HG03432 (cell line): ENCODE data around the gene PKHD1.

Experiments
- ATAC-seq: cut with Tn5 transposase; IDR thresholded peaks from one replicate; pipeline ENCODE4 v1.9.1; 2021; ENCODE audit warnings: mild to moderate bottlenecking, moderate library complexity; ENCODE audit not compliant: unreplicated experiment

PKHD1 gene

GRCh38 chr6:51737580-51738360 is 349.6 kb downstream of the PKHD1 start:
- ATAC-seq: no peak

- no peak for ATAC-seq
Measured at GRCh38 chr6:51725155-51725554, 362.3 kb downstream of the PKHD1 start.

- no peak for ATAC-seq
Measured at GRCh38 chr6:51720327-51720726, 367.1 kb downstream of the PKHD1 start.

GRCh38 chr6:51719297-51719696 is 368.1 kb downstream of the PKHD1 start:
- no peak for ATAC-seq

GRCh38 chr6:51718533-51718932 is 368.9 kb downstream of the PKHD1 start:
- no peak for ATAC-seq

GRCh38 chr6:51717477-51717876 is 369.9 kb downstream of the PKHD1 start:
- ATAC-seq: no peak

- ATAC-seq: no peak
Measured at GRCh38 chr6:51711876-51712275, 375.5 kb downstream of the PKHD1 start.

- no peak for ATAC-seq
Measured at GRCh38 chr6:51706086-51706485, 381.3 kb downstream of the PKHD1 start.

- ATAC-seq: no peak
Measured at GRCh38 chr6:51704932-51705540, 382.4 kb downstream of the PKHD1 start.

GRCh38 chr6:51702851-51703250 is 384.6 kb downstream of the PKHD1 start:
- no peak for ATAC-seq

GRCh38 chr6:51684603-51685002 is 402.8 kb downstream of the PKHD1 start:
- no peak for ATAC-seq

- ATAC-seq: no peak
Measured at GRCh38 chr6:51684038-51684437, 403.4 kb downstream of the PKHD1 start.

GRCh38 chr6:51678905-51679620 is 408.4 kb downstream of the PKHD1 start:
- ATAC-seq: peak; percentile 90

GRCh38 chr6:51678274-51678673 is 409.1 kb downstream of the PKHD1 start:
- ATAC-seq: no peak

- no peak for ATAC-seq
Measured at GRCh38 chr6:51675922-51676275, 411.5 kb downstream of the PKHD1 start.

GRCh38 chr6:51675020-51675921 is 412.1 kb downstream of the PKHD1 start:
- no peak for ATAC-seq

- no peak for ATAC-seq
Measured at GRCh38 chr6:51663525-51663924, 423.9 kb downstream of the PKHD1 start.

GRCh38 chr6:51660767-51661166 is 426.6 kb downstream of the PKHD1 start:
- ATAC-seq: no peak

- no peak for ATAC-seq
Measured at GRCh38 chr6:51657491-51657890, 429.9 kb downstream of the PKHD1 start.

GRCh38 chr6:51655517-51655916 is 431.9 kb downstream of the PKHD1 start:
- no peak for ATAC-seq

GRCh38 chr6:51654647-51655046 is 432.8 kb downstream of the PKHD1 start:
- ATAC-seq: no peak
